OCI-LY7 (cell line): ENCODE data around the gene PGAM5.

Source experiments
- EZH2phosphoT487 ChIP-seq: fragments of 200-600 bp; sonication (generic); IDR thresholded peaks from 2 replicates; pipeline ENCODE4 v1.6.1; 2018; ENCODE audit warnings: low read depth, borderline replicate concordance, mild to moderate bottlenecking, mixed run types, antibody characterized with exemption, low read length, moderate library complexity, mixed read lengths
- TF ChIP-seq, protein P1 (sequence below): fragments of 200-600 bp; sonication (generic); conservative IDR thresholded peaks from 2 replicates; pipeline ENCODE4 v1.5.1; 2014; ENCODE audit warnings: mild to moderate bottlenecking, antibody characterized with exemption, low read length, moderate library complexity, mixed read lengths

DNA sequence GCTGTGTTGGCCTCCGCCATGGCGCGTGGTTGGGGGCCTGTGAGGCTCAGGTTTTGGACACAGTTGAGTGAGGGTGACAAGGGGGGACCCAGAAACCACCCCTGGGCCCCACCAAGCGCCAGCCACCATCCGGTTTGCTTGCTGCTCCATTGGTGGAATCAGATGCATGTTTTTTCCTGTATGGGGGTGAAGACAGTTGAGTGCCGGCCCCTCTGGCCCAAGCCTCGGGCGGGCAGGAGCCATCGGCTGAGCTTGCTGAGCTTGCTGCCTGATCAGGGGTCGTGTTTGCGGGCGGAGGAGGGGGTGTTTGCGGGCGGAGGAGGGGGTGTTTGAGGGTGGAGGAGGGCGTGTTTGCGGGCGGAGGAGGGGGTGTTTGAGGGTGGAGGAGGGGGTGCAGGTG is 6.4 kb downstream of the PGAM5 start:
- TF ChIP-seq, protein P1, sequence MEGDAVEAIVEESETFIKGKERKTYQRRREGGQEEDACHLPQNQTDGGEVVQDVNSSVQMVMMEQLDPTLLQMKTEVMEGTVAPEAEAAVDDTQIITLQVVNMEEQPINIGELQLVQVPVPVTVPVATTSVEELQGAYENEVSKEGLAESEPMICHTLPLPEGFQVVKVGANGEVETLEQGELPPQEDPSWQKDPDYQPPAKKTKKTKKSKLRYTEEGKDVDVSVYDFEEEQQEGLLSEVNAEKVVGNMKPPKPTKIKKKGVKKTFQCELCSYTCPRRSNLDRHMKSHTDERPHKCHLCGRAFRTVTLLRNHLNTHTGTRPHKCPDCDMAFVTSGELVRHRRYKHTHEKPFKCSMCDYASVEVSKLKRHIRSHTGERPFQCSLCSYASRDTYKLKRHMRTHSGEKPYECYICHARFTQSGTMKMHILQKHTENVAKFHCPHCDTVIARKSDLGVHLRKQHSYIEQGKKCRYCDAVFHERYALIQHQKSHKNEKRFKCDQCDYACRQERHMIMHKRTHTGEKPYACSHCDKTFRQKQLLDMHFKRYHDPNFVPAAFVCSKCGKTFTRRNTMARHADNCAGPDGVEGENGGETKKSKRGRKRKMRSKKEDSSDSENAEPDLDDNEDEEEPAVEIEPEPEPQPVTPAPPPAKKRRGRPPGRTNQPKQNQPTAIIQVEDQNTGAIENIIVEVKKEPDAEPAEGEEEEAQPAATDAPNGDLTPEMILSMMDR: no peak
- TF ChIP-seq EZH2phosphoT487: no peak
